SK-N-SH (cell line): ENCODE data around the gene SGCE. TPM values are rescaled to one million over a fixed set of nuclear protein-coding genes. Genes with fewer than 3 reads are reported as not detected.

ENCODE experiments used
- CTCF ChIA-PET: fragments of 300-600, 350-600 bp; formaldehyde crosslinking; extraction: SDS; loops from one replicate; lab custom pipeline; 2021; lab: Yijun Ruan, JAX
- POLR2A ChIA-PET: fragments of 350-600 bp; sonication (Branson Sonifier 250); formaldehyde crosslinking; extraction: SDS; loops from one replicate; lab custom pipeline; 2020; ENCODE audit warnings: antibody characterized with exemption, inconsistent platforms; lab: Yijun Ruan, JAX
- DNase-seq: peaks from one replicate; pipeline ENCODE4 v3.0.0; 2012
- H2AFZ ChIP-seq: fragments of 200-600 bp; sonication (generic); 2 replicates; pipeline ENCODE4 v1.8.1; 2016; ENCODE audit warnings: antibody characterized with exemption, mild to moderate bottlenecking, low read depth
- H3F3A ChIP-seq: fragments of 200-600 bp; sonication (generic); replicated peaks from 2 replicates; pipeline ENCODE3; 2016; ENCODE audit warnings: antibody characterized with exemption, mild to moderate bottlenecking; ENCODE audit not compliant: insufficient read depth
- H3K27ac ChIP-seq, 2 experiments: fragments of 200-500 bp in 1 of 2; fragments of 200-600 bp in 1 of 2; sonication (Bioruptor generic) in 1 of 2; sonication (generic), shearing (Covaris generic) in 1 of 2; 2 replicates each; pipeline versions ENCODE4 v1.5.1 to v1.6.1; 2014 to 2016; ENCODE audit warnings: low read depth in 2 of 2, inconsistent platforms in 1 of 2, low read length in 1 of 2, mild to moderate bottlenecking in 1 of 2, mixed read lengths in 1 of 2
- H3K27me3 ChIP-seq: fragments of 200-600 bp; sonication (generic), shearing (Covaris generic); 2 replicates; pipeline ENCODE4 v1.6.1; 2016; ENCODE audit warnings: mixed run types; ENCODE audit not compliant: insufficient read depth
- H3K36me3 ChIP-seq, 2 experiments: fragments of 200-500 bp in 1 of 2; fragments of 200-600 bp in 1 of 2; sonication (Bioruptor generic) in 1 of 2; sonication (generic) in 1 of 2; replicated peaks in 1 of 2; 2 replicates each; pipeline versions ENCODE3 to v1.5.1; 2014 to 2016; ENCODE audit warnings: low read length in 1 of 2, mild to moderate bottlenecking in 1 of 2; ENCODE audit not compliant: insufficient read depth in 2 of 2, control insufficient read depth in 1 of 2
- H3K4me1 ChIP-seq, 2 experiments: fragments of 200-500 bp in 1 of 2; fragments of 200-600 bp in 1 of 2; sonication (Bioruptor generic) in 1 of 2; sonication (generic), shearing (Covaris generic) in 1 of 2; 2 replicates each; pipeline versions ENCODE4 v1.5.1 to v1.6.1; 2014 to 2016; ENCODE audit warnings: low read depth in 1 of 2, low read length in 1 of 2, mixed run types in 1 of 2; ENCODE audit not compliant: insufficient read depth in 2 of 2, control insufficient read depth in 1 of 2
- H3K4me2 ChIP-seq: fragments of 200-600 bp; sonication (generic), shearing (Covaris generic); 2 replicates; pipeline ENCODE4 v1.6.1; 2017; ENCODE audit warnings: mixed run types
- H3K4me3 ChIP-seq, 2 experiments: fragments of 200-500 bp in 1 of 2; fragments of 200-600 bp in 1 of 2; sonication (Bioruptor generic) in 1 of 2; sonication (generic), shearing (Covaris generic) in 1 of 2; 2 replicates each; pipeline versions ENCODE4 v1.5.1 to v1.8.1; 2014 to 2016; ENCODE audit warnings: low read depth in 2 of 2, inconsistent platforms in 1 of 2, low read length in 1 of 2, mild to moderate bottlenecking in 1 of 2, mixed read lengths in 1 of 2, moderate library complexity in 1 of 2
- H3K79me2 ChIP-seq: fragments of 200-600 bp; sonication (generic); 2 replicates; pipeline ENCODE4 v1.8.1; 2017; ENCODE audit warnings: mild to moderate bottlenecking; ENCODE audit not compliant: insufficient read depth
- H3K9ac ChIP-seq: fragments of 200-600 bp; sonication (generic); 2 replicates; pipeline ENCODE4 v1.6.1; 2017; ENCODE audit warnings: mixed run types
- H3K9me2 ChIP-seq: fragments of 200-600 bp; sonication (generic); 2 replicates; pipeline ENCODE4 v1.6.1; 2017; ENCODE audit warnings: mixed run types
- H3K9me3 ChIP-seq: fragments of 200-600 bp; sonication (generic); 2 replicates; pipeline ENCODE4 v1.6.1; 2017; ENCODE audit warnings: mixed run types, mild to moderate bottlenecking, moderate library complexity
- H4K20me1 ChIP-seq: fragments of 200-600 bp; sonication (generic); 2 replicates; pipeline ENCODE4 v1.6.1; 2017; ENCODE audit warnings: mild to moderate bottlenecking, mixed run types; ENCODE audit not compliant: insufficient read depth
- EP300 ChIP-seq, 2 experiments: IDR thresholded peaks; 2 replicates each; pipeline versions ENCODE4 v1.4.0 to v1.6.1; 2012; ENCODE audit warnings: borderline replicate concordance in 1 of 2, low read depth in 1 of 2, low read length in 1 of 2
- EZH2phosphoT487 ChIP-seq: fragments of 200-600 bp; sonication (generic); IDR thresholded peaks from 2 replicates; pipeline ENCODE4 v1.6.1; 2017; ENCODE audit warnings: low read depth, mixed run types, mild to moderate bottlenecking, antibody characterized with exemption, moderate library complexity, borderline replicate concordance
- FOSL2 ChIP-seq: IDR thresholded peaks from 2 replicates; pipeline ENCODE4 v1.4.0; 2012; ENCODE audit warnings: low read depth, mild to moderate bottlenecking, moderate library complexity, borderline replicate concordance
- JUND ChIP-seq: IDR thresholded peaks from 2 replicates; pipeline ENCODE4 v1.4.0; 2012
- MEF2A ChIP-seq: IDR thresholded peaks from 2 replicates; pipeline ENCODE4 v1.4.0; 2012; ENCODE audit warnings: low read depth, borderline replicate concordance
- MXI1 ChIP-seq: IDR thresholded peaks from 2 replicates; pipeline ENCODE4 v1.6.1; 2012; ENCODE audit warnings: mild to moderate bottlenecking, low read depth, low read length, improper control_type of control experiment
- NFIC ChIP-seq: IDR thresholded peaks from 2 replicates; pipeline ENCODE4 v1.4.0; 2012; ENCODE audit warnings: borderline replicate concordance
- POLR2AphosphoS5 ChIP-seq: IDR thresholded peaks from 2 replicates; pipeline ENCODE4 v1.6.1; 2012; ENCODE audit warnings: low read depth, low read length
- RCOR1 ChIP-seq: fragments of 150-350 bp; IDR thresholded peaks from 2 replicates; pipeline ENCODE4 v1.6.1; 2017; ENCODE audit warnings: antibody characterized with exemption, low read length
- RFX5 ChIP-seq: IDR thresholded peaks from 2 replicates; pipeline ENCODE4 v1.6.1; 2012; ENCODE audit warnings: mild to moderate bottlenecking, improper control_type of control experiment, low read length
- RXRA ChIP-seq: IDR thresholded peaks from 2 replicates; pipeline ENCODE4 v1.4.0; 2012; ENCODE audit warnings: low read depth, mild to moderate bottlenecking, borderline replicate concordance
- SMC3 ChIP-seq: IDR thresholded peaks from 2 replicates; pipeline ENCODE4 v1.6.1; 2012; ENCODE audit warnings: low read depth, low read length, improper control_type of control experiment
- WGBS: methylation state at CpG from one replicate; pipeline ENCODE4 v1.1.6; 2017; ENCODE audit warnings: low lambda C conversion rate; 5-methylcytosine and 5-hydroxymethylcytosine counted together
- polyA plus RNA-seq, 3 experiments: library from polyadenylated mRNA; depleted of rRNA; stranded (reverse); fragments of >200 nt; gene quantifications; 2 replicates each; pipeline ENCODE4 v1.2.3, GENCODE V29; 2012
- TF ChIP-seq, protein P1 (sequence below): IDR thresholded peaks from 2 replicates; pipeline ENCODE4 v1.6.1; 2012; ENCODE audit warnings: mild to moderate bottlenecking, low read depth, low read length, moderate library complexity
- TF ChIP-seq, protein P2 (sequence below): IDR thresholded peaks from 2 replicates; pipeline ENCODE4; 2012

SGCE gene
- polyA plus RNA-seq, 1 of the 3 experiments (the other 2 are of a cell fraction) = 69.5 TPM

DNA sequence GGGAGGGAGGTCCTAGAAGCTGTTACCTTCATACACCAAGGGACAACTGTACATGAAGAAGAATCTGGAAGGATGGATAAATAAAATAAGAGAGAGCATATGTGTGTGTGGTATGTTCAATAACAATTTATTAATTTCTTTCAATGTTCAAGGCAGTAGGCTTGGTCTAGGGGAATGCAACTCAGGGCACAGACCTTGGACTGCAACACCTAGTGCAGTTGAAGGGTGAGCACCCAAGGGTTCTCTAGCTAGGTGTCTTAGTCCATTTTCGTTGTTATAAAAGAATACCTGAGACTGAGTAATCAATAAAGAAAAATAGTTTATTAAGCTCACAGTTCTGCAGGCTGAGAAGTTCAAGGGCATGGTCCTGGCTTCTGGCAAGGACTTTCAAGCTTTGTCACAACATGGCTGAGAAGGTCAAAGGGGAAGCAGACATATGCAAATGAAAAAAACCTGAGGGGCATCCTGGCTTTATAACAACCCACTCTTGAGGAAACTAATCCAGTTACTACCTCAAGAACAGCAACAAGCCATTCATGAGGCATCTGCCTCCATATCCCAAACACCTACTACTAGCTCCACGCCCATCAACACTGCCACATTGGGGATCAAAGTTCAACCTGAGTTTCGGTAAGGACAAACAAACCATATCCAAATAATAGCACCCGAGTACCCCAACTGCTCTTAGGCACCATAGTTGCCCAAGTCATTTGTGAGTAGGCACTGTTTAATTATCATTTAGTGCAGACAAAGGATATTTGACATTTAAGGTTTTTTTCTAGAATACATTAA, 15.7 kb upstream of the SGCE start:
- no peaks in the 10 kb centered on the region for H4K20me1 ChIP-seq
- H3K9ac ChIP-seq = no peak overlapping the region
- no peak overlapping the region for H3K4me3 ChIP-seq
- ChIA-PET CTCF (no interaction called here), POLR2A (no interaction called here)
- no peaks in the 10 kb centered on the region; a peak in 1 of 4 replicates for H3K4me1 ChIP-seq
- H3K4me2 ChIP-seq = no peak overlapping the region
- DNase-seq = no peak
- no peak overlapping the region for H3K27ac ChIP-seq
- H3K9me3 ChIP-seq = no peaks in the 10 kb centered on the region
- no peaks in the 10 kb centered on the region for H3K9me2 ChIP-seq
- H3K36me3 ChIP-seq = no peaks in the 10 kb centered on the region
- 57% methylated on average over 4 of the region's 4 CpGs for WGBS
- no peak overlapping the region for H2AFZ ChIP-seq
- H3K79me2 ChIP-seq = no peaks in the 10 kb centered on the region
- no peaks in the 10 kb centered on the region for H3K27me3 ChIP-seq
- no peak for TF ChIP-seq EP300 (IDR thresholded peaks at IDR 0.05; ENCODE audit: borderline replicate concordance in 1 of 2, low read depth in 1 of 2, low read length in 1 of 2)
- TF ChIP-seq, protein P1, sequence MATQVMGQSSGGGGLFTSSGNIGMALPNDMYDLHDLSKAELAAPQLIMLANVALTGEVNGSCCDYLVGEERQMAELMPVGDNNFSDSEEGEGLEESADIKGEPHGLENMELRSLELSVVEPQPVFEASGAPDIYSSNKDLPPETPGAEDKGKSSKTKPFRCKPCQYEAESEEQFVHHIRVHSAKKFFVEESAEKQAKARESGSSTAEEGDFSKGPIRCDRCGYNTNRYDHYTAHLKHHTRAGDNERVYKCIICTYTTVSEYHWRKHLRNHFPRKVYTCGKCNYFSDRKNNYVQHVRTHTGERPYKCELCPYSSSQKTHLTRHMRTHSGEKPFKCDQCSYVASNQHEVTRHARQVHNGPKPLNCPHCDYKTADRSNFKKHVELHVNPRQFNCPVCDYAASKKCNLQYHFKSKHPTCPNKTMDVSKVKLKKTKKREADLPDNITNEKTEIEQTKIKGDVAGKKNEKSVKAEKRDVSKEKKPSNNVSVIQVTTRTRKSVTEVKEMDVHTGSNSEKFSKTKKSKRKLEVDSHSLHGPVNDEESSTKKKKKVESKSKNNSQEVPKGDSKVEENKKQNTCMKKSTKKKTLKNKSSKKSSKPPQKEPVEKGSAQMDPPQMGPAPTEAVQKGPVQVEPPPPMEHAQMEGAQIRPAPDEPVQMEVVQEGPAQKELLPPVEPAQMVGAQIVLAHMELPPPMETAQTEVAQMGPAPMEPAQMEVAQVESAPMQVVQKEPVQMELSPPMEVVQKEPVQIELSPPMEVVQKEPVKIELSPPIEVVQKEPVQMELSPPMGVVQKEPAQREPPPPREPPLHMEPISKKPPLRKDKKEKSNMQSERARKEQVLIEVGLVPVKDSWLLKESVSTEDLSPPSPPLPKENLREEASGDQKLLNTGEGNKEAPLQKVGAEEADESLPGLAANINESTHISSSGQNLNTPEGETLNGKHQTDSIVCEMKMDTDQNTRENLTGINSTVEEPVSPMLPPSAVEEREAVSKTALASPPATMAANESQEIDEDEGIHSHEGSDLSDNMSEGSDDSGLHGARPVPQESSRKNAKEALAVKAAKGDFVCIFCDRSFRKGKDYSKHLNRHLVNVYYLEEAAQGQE = no peak
- TF ChIP-seq SMC3 = no peak
- TF ChIP-seq, protein P2, sequence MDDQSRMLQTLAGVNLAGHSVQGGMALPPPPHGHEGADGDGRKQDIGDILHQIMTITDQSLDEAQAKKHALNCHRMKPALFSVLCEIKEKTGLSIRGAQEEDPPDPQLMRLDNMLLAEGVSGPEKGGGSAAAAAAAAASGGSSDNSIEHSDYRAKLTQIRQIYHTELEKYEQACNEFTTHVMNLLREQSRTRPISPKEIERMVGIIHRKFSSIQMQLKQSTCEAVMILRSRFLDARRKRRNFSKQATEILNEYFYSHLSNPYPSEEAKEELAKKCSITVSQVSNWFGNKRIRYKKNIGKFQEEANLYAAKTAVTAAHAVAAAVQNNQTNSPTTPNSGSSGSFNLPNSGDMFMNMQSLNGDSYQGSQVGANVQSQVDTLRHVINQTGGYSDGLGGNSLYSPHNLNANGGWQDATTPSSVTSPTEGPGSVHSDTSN = no peak
- TF ChIP-seq JUND = no peak
- TF ChIP-seq NFIC = no peak
- TF ChIP-seq MXI1 = no peak
- TF ChIP-seq FOSL2 = no peak
- TF ChIP-seq RCOR1 = no peak
- TF ChIP-seq EZH2phosphoT487 = no peak
- TF ChIP-seq POLR2AphosphoS5 = no peak
- no peak for TF ChIP-seq RXRA
- no peak for TF ChIP-seq RFX5
- TF ChIP-seq MEF2A = no peak
- no peaks in the 10 kb centered on the region for H3F3A ChIP-seq
